SKM-1 (cell line): ENCODE measurements around the gene POU6F1.
"Not testable (repeated sequence)": the region's sequence is repeated elsewhere in the genome, so short reads cannot be mapped to it uniquely, and the experiment has no call there.

ENCODE experiments used
- DNase-seq: peaks from one replicate; lab custom pipeline; 2025; ENCODE audit not compliant: unreplicated experiment; lab: John Stamatoyannopoulos, UW

Gene POU6F1, protein sequence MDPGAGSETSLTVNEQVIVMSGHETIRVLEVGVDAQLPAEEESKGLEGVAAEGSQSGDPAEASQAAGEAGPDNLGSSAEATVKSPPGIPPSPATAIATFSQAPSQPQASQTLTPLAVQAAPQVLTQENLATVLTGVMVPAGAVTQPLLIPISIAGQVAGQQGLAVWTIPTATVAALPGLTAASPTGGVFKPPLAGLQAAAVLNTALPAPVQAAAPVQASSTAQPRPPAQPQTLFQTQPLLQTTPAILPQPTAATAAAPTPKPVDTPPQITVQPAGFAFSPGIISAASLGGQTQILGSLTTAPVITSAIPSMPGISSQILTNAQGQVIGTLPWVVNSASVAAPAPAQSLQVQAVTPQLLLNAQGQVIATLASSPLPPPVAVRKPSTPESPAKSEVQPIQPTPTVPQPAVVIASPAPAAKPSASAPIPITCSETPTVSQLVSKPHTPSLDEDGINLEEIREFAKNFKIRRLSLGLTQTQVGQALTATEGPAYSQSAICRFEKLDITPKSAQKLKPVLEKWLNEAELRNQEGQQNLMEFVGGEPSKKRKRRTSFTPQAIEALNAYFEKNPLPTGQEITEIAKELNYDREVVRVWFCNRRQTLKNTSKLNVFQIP

DNA sequence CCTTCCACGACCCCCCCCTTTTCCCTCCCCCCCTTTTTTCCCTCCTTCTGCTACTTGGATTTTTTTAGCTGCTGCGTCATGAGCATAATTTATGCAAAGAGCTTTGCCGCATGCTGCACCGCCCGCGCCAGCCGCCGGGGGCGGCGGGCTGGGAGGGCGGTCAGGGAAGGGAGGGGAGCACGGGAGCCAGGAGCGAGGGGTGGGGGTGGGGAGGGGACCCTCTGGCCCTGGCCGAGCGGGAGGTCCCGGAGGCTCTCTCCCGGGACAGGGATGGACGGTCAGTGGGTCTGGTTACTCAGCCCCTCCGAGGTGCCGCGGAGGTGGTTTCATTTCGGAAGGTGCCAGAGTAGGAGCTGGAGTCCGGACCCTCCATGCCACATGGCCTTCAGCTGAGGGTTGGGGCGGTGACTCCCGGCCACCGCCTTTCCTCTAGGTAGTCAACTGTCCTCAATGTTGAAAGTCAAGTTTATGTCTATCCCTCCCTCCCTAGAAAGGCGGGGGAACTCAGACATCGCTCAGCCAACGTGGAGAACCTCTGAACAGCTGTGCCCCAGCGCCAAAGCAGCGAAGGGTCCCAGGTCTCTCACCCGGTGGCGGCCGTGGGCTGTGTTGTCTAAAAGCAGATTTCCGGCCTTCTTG, at the start of gene POU6F1:
Gene POU6F1, minus strand, starts transcription at position 95 of the 639 bp plus-strand sequence. CDS start 11,226 bp downstream, outside the sequence.
- no peak for DNase-seq

DNA sequence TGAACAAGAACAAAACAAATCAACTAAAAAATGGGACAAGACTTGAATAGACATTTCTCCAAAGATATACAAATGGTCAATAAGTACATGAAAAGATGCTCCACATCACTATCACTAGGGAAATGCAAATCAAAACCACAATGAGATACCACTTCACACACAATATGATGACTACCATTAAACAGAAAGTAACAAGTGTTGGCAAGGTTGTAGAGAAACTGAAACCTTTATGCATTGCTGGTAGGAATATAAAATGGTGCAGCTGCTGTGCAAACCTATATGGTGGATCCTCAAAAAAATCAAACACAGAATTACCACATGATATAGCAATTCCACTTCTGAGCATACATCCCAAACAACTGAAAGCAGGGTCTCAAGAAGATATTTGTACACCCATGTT, 47.2 kb upstream of the POU6F1 start:
- DNase-seq = no peak

DNA sequence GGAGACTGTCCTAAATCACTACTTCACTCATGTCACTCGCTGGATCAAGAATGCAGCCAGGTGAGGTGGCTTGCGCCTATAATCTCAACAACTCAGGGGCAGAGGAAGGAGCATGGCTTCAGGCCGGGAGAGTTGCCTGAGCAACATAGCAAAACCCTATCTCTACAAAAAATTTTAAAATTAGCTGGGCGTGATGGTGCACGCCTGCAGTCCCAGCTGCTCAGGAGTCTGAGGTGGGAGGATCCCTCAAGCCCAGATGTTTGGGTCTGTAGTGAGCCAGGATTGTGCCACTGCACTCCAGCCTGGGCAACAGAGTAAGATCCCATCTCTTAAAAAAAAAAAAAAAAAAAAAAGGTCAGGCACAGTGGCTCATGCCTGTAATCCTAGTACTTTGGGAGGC, 46.4 kb upstream of the POU6F1 start:
- DNase-seq = no peak

DNA sequence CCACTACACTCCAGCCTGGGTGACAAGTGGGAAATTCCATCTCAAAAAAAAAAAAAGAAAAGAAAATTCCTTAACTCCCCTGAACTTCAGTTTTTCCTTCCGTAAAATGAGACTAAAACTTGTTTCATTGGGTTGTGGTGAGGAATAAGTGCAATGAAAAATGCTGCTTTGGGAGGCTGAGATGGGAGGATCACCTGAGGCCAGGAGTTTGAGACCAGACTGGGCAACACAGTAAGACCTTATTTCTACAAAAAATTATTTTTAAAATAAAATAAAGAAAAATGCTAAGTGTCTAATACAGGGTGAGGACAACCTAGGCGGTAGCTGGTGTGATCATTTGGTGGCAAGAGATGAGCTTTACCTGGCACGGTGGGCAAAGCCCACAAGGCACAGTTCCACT, 45.5 kb upstream of the POU6F1 start:
- DNase-seq = no peak

- DNase-seq = peak; percentile 8
Measured at GRCh38 chr12:51262758-51263177, 44.9 kb upstream of the POU6F1 start.

GRCh38 chr12:51259600-51259999, 41.7 kb upstream of the POU6F1 start:
- not testable (repeated sequence) for DNase-seq

DNA sequence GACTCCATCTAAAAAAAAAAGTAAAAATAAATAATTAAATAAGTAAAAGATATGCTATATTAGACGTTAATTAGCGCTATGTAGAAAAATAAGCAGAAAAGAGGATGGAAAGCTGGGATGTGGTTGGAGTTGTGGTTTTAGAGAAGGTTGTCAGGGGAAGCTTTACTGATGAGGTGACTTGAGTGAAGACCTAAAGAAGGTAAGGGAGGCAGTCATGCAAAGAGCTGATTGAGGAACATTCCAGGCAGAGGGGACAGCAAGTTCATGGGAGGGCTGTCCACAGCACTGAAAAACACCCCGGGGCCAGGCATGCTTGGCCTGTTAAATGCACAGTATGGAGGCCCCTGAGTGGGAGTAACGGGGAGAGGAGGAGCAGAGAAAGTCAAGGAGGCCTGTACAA, 36.7 kb upstream of the POU6F1 start:
- DNase-seq = no peak

GRCh38 chr12:51253276-51253675, 35.4 kb upstream of the POU6F1 start:
- no peak for DNase-seq

DNA sequence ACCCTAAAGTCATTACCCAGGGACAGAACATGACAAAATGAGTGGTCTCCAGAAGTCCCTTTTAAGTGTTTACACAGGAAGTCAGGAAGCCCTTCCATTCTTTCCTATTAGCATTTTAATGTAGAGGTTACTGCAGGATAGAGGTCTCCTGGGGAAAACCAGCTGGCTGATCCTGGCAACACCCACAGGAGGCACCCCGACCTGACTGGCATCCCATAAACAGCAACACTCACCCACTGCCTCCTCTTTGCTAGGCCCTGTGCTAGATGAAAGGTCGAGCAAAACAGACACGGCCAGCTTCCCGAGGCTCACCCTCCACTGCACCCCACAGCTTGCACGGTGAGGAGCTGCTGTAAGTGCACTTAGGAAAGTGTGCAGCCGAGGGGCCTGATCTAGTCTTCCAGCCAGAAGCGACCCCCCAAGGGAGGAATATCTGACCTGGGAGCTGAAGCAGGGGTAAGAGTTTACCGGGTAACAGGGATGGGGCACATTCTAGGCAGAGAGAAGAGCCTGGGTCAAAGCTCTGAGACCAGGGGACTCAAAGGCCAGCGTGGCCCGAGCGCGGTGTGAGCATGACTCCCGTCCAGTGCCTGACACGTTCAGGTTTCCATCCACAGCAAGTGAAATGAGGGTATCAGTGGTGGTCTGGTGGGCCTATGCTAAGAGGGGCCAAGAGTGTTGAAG, 29.8 kb upstream of the POU6F1 start:
- no peak for DNase-seq

DNA sequence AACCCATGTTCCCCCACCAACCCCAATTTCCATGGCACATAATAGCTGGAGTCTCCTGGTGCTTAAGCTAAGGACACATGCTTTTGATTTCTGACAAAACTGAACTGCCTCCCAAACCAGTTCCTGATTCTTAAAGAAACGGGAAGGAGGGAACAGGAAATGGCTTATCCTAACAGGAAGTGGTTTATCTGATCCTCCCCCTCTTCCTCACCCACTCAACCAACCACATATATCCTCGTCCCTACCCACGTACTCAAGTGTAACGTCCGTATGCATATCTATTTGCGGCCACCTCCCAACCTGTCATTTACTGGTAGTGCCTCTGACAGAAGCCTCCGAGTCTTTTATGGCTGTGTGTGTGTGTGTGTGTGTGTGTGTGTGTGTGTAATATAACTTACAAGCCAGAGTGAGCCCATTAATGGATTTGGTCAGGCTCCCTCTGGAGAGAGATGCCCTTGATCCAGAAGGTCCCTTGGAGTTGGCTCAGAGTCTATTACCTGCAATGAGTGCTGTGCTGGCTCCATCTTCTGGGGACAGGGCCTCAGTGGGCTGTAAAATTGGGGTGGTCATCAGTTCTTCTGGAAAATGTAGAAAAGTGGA, 28.5 kb upstream of the POU6F1 start:
- DNase-seq = peak; percentile 52

DNA sequence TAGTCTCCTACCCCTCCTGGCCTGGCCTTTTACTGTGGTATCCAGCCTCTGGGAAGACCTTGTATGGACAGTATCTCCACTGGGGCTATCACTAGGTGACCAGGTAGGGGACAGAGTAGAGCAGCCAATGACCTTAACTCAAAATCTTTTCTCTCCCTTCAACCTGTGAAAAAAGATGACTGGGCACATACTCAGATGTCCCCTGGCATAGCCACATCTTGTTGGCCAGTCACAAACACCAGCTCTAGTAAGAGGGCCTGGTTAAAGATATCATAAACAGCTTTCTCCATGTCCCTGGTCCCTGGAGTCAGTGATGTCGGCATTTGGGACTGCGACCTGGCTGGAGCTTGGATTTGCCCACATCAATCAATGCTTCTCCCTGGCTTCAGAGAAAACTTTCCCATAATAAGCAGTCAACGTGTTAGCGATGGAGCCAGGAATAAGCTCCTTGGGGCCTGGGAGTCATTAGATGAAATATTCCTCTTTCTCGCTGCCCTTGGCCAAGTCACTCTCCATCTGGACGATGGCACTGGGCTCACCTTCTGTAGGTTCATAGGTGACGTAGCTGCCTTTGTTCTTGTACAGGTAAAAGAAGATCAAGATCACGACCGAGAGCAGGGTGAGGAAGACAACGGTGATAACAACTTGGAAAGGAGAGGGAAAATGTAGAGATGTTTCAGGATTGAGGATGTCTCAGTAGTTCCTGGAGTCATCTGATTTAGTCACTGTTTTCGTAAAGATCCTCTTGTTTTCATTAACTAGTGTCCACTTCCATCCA, 27.8 kb upstream of the POU6F1 start:
- no peak for DNase-seq

DNA sequence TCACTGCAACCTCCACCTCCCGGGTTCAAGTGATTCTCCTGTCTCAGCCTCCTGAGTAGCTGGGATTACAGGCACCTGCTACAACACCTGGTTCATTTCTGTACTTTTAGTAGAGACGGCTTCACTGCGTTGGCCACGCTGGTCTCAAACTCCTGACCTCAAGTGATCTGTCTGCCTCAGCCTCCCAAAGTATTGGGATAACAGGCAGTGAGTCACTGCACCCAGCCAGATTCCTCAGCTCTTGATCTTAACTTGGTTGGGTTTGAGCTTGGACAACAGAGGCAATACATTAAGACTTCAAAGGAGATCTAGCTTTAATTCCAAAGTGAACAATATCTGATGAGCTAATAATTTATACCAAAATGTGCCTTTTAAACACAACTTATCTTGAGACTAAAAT, 26.4 kb upstream of the POU6F1 start:
- DNase-seq = no peak

DNA sequence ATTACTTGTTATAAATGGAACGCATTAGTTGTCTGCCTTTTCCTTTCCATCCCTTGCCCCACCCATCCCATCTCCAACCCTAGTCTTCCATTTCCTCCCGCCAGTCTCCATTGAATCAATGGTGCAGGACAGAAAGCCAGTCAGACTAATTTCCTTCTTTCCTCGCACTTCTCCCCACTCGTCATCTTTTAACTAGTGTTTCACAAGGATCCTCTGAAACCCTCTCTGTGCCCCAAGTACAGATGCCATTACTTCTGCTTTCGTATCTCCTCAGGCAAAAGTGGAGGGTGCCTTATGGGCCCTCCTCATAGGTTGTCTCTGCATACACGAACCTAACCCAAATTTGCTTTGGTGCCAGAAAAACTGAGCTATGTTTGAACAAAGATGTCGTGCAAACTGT, 25.0 kb upstream of the POU6F1 start:
- DNase-seq = peak; percentile 35

- DNase-seq = no peak
Measured at GRCh38 chr12:51242120-51242519, 24.3 kb upstream of the POU6F1 start.

GRCh38 chr12:51240971-51241370, 23.1 kb upstream of the POU6F1 start:
- DNase-seq = no peak

GRCh38 chr12:51238510-51239334, 20.9 kb upstream of the POU6F1 start, which contains the start of gene DAZAP2:
TSS of gene DAZAP2 (plus strand) at chr12:51238826. CDS start at chr12:51238908, 82 bp downstream.
- peak; percentile 51 for DNase-seq

DNA sequence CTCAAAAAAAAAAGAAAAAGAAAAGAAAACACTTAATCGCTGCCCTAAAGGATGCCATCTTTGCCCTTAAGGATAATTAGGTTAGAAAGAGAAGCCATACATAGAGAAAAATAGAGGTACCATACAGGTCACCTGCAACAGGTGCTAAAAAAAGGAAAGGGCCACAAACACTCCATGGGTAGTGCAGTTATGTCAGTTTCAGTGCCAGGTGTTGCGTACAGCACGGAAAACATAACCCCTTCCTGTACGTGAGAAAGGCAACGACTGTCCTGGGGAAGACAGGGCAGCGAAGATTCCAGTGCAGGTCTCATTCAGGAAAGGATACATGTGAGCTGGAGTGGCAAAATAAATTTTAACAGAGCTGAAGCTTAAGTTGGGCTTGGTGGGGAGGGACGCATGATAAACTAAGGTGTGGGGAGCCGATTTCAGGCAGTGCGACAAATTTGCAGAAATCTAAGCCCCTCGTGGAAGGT, 20.2 kb upstream of the POU6F1 start:
- no peak for DNase-seq

- DNase-seq = no peak
Measured at GRCh38 chr12:51234530-51234929, 16.7 kb upstream of the POU6F1 start.

- DNase-seq = no peak
Measured at GRCh38 chr12:51232642-51233041, 14.8 kb upstream of the POU6F1 start.
